DMS153 (cell line): Measurements from ENCODE around the gene ZNF567.

Experiments used
- DNase-seq: peaks from one replicate; lab custom pipeline; 2025; lab: John Stamatoyannopoulos, UW

ZNF567 gene

GRCh38 chr19:36750066-36750691 is 62.8 kb downstream of the ZNF567 start:
- DNase-seq = no peak
